Urinary bladder (tissue), 4 donors: Measurements from ENCODE around the gene RAP1A. TPM values are rescaled to one million over a fixed set of nuclear protein-coding genes. Genes with fewer than 3 reads are reported as not detected.

Experiments used
- DNase-seq: peaks from one replicate; pipeline ENCODE4 v3.0.0-alpha.2; 2015; ENCODE audit errors: extremely low spot score
- H3K27ac ChIP-seq: one replicate; pipeline ENCODE4 v1.5.1; 2013; ENCODE audit warnings: low read depth, mild to moderate bottlenecking, moderate library complexity
- H3K36me3 ChIP-seq: one replicate; pipeline ENCODE4 v1.6.1; 2013; ENCODE audit warnings: mild to moderate bottlenecking, moderate library complexity; ENCODE audit not compliant: insufficient read depth
- H3K4me1 ChIP-seq: one replicate; pipeline ENCODE4 v1.6.1; 2013; ENCODE audit warnings: mild to moderate bottlenecking, moderate library complexity; ENCODE audit not compliant: insufficient read depth
- H3K4me3 ChIP-seq: one replicate; pipeline ENCODE4 v1.5.1; 2013; ENCODE audit warnings: low read depth, low read length
- WGBS: extraction: QIAGEN DNeasy Blood & Tissue Kit; methylation state at CpG from one replicate; pipeline ENCODE4 v1.1.7; 2013; 5-methylcytosine and 5-hydroxymethylcytosine counted together
- polyA plus RNA-seq: library from polyadenylated mRNA; stranded (reverse); fragments of 200-250 nt; gene quantifications from one replicate; pipeline ENCODE4 v1.2.3, GENCODE V29; 2013
- total RNA-seq: library from RNA; depleted of rRNA; stranded (reverse); fragments of >200 nt; gene quantifications from one replicate; pipeline ENCODE4 v1.2.3, GENCODE V29; 2014
- donor health status: healthy with polysubstance abuse.
- donor health status: healthy.

The RAP1A gene
- total RNA-seq (89.8 TPM), polyA plus RNA-seq (199 TPM)

DNA sequence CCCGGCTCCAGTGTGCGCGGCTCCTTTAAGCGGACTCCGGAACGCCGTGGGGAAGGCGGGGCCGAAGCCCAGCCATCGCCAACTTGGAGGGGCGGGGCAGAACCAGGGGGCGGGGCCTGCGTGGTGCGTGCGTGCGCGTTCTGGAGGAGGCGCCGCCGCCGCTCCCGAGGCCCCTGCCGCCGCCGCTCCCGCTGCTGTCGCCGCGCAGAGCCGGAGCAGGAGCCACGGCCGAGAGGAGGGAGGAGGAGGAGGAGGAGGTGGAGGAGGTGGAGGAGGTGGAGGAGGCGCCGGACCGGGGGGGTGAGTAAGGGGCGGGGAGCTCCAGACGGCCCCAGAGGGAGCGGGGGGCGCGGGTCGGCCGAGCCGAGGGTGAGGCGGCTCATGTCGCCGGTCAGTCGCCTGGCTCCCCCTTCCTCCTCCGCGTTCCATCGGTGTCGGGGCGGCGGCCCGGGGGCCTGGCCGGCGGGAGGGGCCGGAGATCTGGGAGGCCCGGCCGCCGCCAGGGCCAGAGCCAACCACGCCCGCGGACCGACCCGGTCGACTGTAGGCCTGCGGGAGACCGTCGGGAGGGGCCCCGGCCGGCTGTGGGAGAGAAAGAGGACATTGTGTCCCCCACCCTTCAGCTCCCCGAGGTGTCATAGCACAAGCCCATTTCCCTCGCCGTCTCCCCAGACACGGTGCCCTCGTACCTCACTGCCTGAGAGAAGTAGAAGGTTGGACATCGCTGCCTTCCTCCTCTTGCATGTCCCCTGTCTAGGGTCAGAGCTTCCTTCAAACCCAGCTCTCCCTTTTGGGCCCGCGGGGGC is at the start of gene RAP1A:
Gene RAP1A (plus strand): TSS at position 155 of the 806 bp plus-strand sequence. CDS start 71,572 bp downstream, outside the sequence.
- peak within 1 kb of the TSS; percentile 86 for H3K4me3 ChIP-seq
- no peaks in the 10 kb centered on the region for H3K36me3 ChIP-seq
- DNase-seq = peak; percentile 80
- H3K27ac ChIP-seq = peak within 1 kb of the TSS; percentile 95
- H3K4me1 ChIP-seq = no peaks in the 10 kb centered on the region
- WGBS = under 1% methylated on average over 75 of the region's 79 CpGs

DNA sequence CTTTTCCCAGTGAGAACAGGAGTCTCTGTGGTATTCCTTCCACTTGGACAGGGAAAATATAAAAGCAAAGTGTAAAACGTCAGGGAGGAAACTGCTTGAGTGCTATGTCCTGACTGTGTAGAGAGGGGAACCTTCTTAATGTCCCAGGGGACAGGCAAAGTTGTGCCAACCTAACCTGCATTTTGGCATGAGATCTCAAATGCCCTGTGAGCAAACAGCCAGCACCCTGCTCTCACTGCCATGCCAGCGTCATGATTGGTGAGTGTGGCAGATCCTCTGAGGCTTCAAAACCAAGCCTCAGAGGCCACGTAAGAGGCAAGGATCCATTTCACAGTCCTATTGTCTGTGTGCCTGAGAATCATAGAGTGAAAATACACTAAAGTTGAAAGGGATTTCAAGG is 49.7 kb upstream of the RAP1A start:
- Histone ChIP-seq H3K36me3 (no peaks in the 10 kb centered on the region), H3K4me1 (no peaks in the 10 kb centered on the region), H3K27ac (no peak overlapping the region), H3K4me3 (no peak overlapping the region)
- 71% methylated on average over 3 of the region's 3 CpGs for WGBS
- no peak for DNase-seq

DNA sequence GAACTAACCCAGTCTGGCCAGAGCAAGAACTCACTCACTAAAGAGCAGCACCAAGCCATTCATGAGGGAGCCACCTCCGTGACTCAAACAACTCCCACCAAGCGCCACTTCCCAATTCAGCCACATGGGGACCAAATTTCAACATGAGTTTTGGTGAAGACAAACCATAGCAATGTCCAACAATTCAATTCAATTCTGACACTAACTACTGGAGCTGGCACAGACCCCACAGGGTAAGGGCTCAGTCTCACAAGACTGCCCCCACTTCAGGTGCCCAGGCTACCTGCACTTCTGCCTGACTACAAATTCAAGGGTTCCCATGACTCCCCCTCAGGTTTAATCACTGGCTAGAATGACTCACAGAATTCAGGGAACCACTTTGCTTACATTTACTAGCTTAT is 48.8 kb upstream of the RAP1A start:
- no peak overlapping the region for H3K27ac ChIP-seq

DNA sequence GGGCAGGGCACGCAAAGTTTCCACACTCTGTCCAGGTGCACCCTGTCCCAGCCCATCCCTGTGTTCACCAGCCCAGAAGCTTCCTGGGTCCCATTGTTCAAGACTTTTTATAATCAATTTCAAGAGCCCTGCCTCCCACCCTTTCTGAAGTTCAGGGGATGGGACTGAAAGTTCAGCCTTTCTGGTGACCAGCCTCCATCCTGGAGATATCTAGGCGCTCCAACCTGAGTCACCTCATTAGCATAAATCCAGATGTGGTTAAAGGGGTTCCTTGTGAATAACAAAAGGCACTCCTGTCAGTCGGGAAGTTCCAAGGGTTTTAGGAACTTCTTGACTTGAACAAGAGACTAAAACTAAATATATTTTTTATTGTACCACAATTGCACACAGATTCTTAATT is 48.4 kb upstream of the RAP1A start:
- 85% methylated on average over 3 of the region's 3 CpGs for WGBS
- Histone ChIP-seq H3K36me3 (no peaks in the 10 kb centered on the region), H3K4me3 (no peak overlapping the region), H3K4me1 (no peaks in the 10 kb centered on the region), H3K27ac (no peak overlapping the region)
- DNase-seq = no peak

More for the DNA sequence above, 48.8 kb upstream of the RAP1A start:
- 81% methylated on average over 2 of the region's 2 CpGs for whole genome bisulfite sequencing
- H3K36me3 ChIP-seq = no peaks in the 10 kb centered on the region
- no peak overlapping the region for H3K4me3 ChIP-seq
- H3K4me1 ChIP-seq = no peaks in the 10 kb centered on the region
- DNase-seq = no peak

DNA sequence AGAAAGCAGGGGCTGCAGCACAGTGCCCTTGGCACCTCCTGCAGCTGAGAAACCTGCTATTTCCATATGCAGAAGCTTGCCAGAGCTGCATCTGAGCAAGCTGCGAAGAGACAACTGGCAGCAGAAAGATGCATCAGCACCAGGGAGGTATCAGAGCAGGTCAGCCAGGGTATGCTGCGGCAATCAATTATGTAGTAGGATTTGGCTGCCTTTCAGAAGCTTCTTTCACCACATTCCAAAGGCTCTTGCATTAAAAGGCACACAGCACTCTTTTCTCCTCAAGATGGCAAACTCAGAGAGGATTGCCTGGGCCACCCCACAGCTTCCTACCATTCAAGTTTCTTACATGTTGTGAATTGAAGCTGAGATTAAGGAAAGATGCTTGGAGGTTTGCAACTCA is 47.6 kb upstream of the RAP1A start:
- 21% methylated on average over 2 of the region's 2 CpGs for WGBS
- Histone ChIP-seq H3K27ac (no peak overlapping the region), H3K4me3 (no peak overlapping the region), H3K4me1 (no peaks in the 10 kb centered on the region), H3K36me3 (no peaks in the 10 kb centered on the region)
- DNase-seq = no peak

DNA sequence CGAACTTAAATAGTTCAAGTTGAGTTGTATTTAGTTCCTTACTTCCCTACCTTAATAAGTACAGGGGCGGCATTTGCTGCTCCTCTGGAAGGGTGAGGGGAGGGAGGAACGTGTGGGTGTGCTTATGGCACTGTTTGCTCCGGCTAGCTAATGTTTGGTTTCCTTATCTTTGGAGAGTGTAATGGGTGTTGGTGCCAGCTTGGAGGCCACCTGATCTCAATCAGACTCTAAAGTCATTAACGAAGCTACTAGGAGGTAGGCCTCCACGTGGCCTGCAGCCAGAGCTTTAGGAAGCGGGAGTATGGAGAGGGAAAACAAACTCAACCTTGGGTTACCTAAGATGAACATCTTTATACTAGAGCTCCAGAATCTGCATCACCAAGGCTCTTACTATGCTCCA is 43.0 kb upstream of the RAP1A start:
- no peak for DNase-seq
- Histone ChIP-seq H3K4me3 (no peak overlapping the region), H3K36me3 (no peaks in the 10 kb centered on the region), H3K4me1 (no peaks in the 10 kb centered on the region), H3K27ac (no peak overlapping the region)
- WGBS = 66% methylated on average over 7 of the region's 7 CpGs

DNA sequence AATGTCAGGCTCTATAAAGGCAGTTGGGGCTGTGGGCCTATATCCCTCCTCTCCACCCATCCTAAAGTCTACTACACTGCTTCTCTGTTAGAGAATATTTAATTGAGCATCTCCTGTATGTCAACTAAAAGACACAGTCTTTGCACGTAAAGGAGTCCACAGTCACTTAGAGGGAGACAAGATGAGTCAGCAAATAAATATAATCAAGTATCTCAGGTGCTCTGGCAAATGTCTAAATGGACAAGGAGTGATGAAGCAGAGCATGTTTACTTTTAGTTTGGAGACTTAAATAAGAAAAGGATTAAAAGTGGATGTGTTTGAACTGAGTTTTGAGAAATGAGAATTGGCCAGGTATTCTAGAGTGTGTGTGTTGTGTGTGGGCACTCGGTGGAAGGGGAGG is 41.8 kb upstream of the RAP1A start:
- H3K27ac ChIP-seq = no peak overlapping the region
- peaks cover 1% of the 10 kb centered on the region for H3K4me1 ChIP-seq
- no peaks in the 10 kb centered on the region for H3K36me3 ChIP-seq
- no peak for DNase-seq
- no peak overlapping the region for H3K4me3 ChIP-seq
- 80% methylated on average over 2 of the region's 2 CpGs for WGBS

DNA sequence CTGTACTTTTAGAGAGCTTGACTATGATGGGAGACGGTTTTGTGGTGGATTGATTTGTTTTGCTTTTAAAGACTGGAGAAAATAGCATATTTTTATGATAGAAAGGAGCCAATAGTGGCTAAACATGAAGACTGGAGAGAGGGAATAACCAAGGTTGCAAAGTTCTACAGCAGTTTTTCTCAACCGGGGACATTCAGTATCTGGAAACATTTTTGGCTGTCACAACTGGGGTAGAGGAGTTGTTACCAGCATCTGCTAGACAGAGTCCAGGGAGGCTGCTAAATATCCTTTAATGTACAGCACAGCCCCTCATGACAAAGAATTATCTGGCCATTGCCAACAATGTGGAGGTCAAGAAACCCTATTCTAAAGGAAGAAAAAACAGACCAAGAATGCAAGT is 38.4 kb upstream of the RAP1A start:
- whole genome bisulfite sequencing = 76% methylated on average over 2 of the region's 2 CpGs
- DNase-seq = no peak
- Histone ChIP-seq H3K4me1 (peaks cover 1% of the 10 kb centered on the region), H3K27ac (no peak overlapping the region), H3K36me3 (no peaks in the 10 kb centered on the region), H3K4me3 (no peak overlapping the region)

DNA sequence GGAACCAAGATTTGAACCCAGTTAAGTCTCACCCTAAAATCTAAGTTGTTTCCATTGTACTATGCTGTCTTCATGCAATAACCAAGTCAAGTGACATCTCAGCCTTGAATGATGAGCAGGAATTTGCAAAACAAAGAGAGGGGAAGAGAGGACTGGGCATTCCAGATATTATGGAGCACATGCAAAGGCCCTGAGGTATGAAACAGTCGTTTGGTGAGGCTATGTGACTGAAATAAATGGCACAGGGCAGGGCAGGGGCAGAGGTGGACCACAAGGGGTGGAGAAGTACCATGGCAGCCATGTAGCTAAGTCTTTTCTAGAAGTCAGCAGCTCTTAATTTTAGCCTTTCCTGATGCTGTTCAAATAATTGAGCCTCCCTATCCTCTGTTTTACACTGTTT is 37.6 kb upstream of the RAP1A start:
- DNase-seq = no peak
- Histone ChIP-seq H3K4me1 (peaks cover 1% of the 10 kb centered on the region), H3K36me3 (no peaks in the 10 kb centered on the region), H3K27ac (no peak overlapping the region), H3K4me3 (no peak overlapping the region)
- WGBS = 96% methylated on average over 1 of the region's 1 CpG

DNA sequence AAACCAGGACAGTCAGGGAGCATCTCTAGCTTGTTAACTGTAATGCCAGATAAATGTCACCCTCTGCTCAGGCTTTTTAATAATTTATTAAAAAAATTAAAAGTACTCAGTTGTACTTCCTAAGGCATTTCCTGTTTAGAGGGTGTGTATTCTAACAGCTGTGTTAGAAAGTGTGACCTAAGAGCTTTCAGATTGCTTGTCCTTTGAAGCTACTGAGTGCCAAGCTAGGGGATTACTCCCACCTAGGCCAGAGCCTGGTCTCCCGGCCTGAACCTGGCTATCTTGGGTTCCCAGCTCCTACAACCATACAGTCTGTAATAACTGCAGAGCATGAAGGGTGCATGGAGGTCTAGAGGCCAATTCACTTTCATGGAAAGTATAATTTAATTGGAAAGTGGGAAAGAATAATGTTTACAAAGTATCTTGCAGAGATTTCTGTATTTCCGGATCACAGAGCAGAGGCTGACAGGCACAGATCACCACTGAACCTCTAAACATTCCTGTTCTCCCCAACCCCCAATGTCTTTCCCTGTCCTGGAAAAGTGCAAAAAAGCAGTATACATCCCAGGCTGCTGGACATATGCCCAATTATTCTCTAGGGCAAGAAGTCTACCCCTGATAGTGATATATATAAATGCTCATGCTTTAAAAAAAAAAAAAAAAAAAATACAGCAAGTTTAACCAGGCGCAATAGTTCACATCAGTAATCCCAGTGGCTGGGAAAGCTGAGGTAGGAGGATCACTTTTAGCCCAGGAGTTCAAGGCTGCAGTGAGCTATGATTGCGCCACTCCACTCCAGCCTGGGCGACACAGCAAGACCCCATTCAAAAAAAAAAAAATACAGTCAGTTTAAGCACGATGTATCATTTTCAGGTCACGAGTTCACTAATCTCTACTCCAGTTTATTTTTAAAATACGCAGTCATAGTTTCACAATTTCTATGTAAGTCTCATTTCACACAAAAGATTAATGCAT is 36.7 kb upstream of the RAP1A start:
- Histone ChIP-seq H3K36me3 (no peaks in the 10 kb centered on the region), H3K4me1 (peaks cover 1% of the 10 kb centered on the region), H3K27ac (no peak overlapping the region), H3K4me3 (no peak overlapping the region)
- WGBS = 71% methylated on average over 8 of the region's 8 CpGs
- DNase-seq = no peak

DNA sequence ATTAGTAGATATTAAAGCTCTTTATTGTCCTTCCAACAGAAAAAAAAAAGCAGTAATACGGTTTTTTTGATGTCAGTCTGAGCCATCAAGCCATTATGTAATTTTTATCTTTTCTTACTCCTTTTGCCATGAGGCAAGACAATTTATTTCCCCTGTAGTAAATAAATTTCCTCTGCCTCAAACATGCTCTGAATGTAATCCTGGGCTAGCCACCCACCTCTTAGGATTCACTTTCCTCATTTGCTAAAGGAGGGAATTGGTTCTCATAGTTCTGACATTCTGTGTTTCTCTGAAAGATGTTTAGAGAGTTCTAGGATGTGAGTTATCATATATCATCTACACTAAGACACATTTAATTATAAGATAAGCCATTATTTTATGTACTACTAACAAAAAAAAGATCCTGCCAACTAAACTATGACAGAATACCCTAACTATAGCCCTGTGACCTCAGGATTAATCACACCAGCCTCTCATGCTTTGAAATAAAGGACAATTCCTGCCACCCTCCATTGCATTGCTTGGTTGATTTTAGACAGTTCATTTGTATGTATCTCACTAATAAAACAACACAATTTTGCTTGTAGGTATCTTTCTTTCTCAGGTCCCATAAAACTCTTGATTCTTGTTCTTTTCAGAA is 34.0 kb upstream of the RAP1A start:
- Histone ChIP-seq H3K27ac (no peak overlapping the region), H3K4me3 (no peak overlapping the region), H3K4me1 (peaks cover 1% of the 10 kb centered on the region), H3K36me3 (no peaks in the 10 kb centered on the region)
- WGBS = 65% methylated on average over 1 of the region's 1 CpG
- DNase-seq = no peak

DNA sequence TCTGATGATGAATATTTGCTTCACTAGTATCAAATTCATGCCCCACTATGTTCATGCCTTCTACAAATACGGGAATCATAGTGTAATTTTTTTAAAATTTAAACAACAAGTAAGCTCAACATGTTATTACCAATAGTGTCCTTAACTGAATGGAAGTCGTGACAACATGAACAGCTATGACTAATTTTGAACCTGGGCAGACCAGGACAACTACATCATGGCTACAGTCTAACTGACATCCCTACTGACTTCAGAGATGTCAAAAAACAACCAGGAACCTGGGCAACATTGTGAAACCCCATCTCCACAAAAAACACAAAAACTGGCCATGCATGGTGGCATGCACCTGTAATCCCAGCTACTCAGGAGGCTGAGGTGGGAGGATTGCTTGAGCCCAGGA is 33.5 kb upstream of the RAP1A start:
- H3K4me1 ChIP-seq = peaks cover 1% of the 10 kb centered on the region
- no peak overlapping the region for H3K27ac ChIP-seq
- no peak overlapping the region for H3K4me3 ChIP-seq
- no peaks in the 10 kb centered on the region for H3K36me3 ChIP-seq
- DNase-seq = no peak
- 94% methylated on average over 2 of the region's 2 CpGs for WGBS

DNA sequence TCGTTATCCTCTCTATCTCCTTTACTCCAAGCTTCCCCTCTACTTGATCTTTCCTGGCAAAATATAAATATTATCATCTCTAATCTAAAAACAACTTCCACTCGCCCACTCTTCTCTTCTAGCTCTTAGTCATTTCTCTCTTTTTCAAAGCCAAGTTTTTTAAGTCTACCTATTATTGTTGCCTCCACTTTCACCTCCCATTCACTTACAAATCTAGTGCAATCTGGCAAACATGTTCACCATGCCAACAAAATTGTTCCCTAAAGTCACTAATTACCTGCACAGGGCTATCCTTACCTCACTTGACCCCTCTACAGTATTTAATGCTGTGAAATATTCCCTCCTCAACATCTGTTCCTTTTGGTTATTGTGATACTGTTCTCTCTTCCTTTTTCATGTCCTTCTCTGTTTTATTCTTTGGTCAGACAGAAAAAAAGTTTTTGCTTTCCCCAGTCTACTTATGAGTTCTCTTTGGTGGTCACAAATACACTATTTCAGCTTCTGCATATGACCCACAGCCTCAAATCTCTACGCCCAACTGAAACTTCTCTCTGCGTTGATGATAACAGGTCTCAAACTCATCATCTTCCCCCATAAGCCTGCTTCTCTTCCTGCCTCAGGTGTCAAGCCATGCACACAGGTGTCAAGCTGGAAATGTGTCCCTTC is 31.9 kb upstream of the RAP1A start:
- no peaks in the 10 kb centered on the region for H3K36me3 ChIP-seq
- 65% methylated on average over 4 of the region's 4 CpGs for WGBS
- no peak for DNase-seq
- peaks cover 1% of the 10 kb centered on the region for H3K4me1 ChIP-seq
- H3K4me3 ChIP-seq = no peak overlapping the region
- no peak overlapping the region for H3K27ac ChIP-seq
